Breast epithelium (tissue), 4 donors: ENCODE measurements around the gene CHD5. TPM values are rescaled to one million over a fixed set of nuclear protein-coding genes. Genes with fewer than 3 reads are reported as not detected.

Source experiments
- DNase-seq, 2 donors: peaks; one replicate each; pipeline ENCODE4 v3.0.0-alpha.2; 2019; ENCODE audit warnings: low spot score in 2 of 2
- H3K27ac ChIP-seq, 2 donors: fragments of 200-600 bp; sonication (generic) in 1 of 2; one replicate each; pipeline ENCODE4 v1.5.1; 2016 to 2019; ENCODE audit warnings: mild to moderate bottlenecking in 1 of 2
- H3K27me3 ChIP-seq, 2 donors: fragments of 200-600 bp; sonication (generic) in 1 of 2; one replicate each; pipeline versions ENCODE4 v1.5.1 to v1.6.0; 2017 to 2019; ENCODE audit warnings: control low read depth in 1 of 2, mild to moderate bottlenecking in 1 of 2
- H3K36me3 ChIP-seq: fragments of 200-600 bp; one replicate; pipeline ENCODE4 v1.5.1; 2019
- H3K4me1 ChIP-seq, 2 donors: fragments of 200-600 bp; sonication (generic); one replicate each; pipeline ENCODE4 v1.5.1; 2016 to 2019; ENCODE audit warnings: control low read depth in 1 of 2
- H3K4me3 ChIP-seq, 3 donors: fragments of 200-600 bp; sonication (generic); 1 replicate in 2 of 3; 2 replicates in 1 of 3; pipeline ENCODE4 v1.5.1; 2016 to 2019; ENCODE audit warnings: mild to moderate bottlenecking in 3 of 3, moderate library complexity in 2 of 3
- H3K9me3 ChIP-seq, 2 donors: fragments of 200-600 bp; sonication (generic) in 1 of 2; one replicate each; pipeline ENCODE4 v1.5.1; 2016 to 2019; ENCODE audit warnings: control low read depth in 1 of 2
- CTCF ChIP-seq, 3 donors: fragments of 450-650 bp; IDR thresholded peaks; one replicate each; pipeline ENCODE4 v1.5.1; 2016 to 2017; ENCODE audit warnings: antibody characterized with exemption in 3 of 3, mild to moderate bottlenecking in 3 of 3, moderate library complexity in 3 of 3
- POLR2A ChIP-seq: fragments of 450-650 bp; IDR thresholded peaks from one replicate; pipeline ENCODE4 v1.6.1; 2016; ENCODE audit warnings: antibody characterized with exemption, mild to moderate bottlenecking, moderate library complexity
- POLR2AphosphoS5 ChIP-seq, 3 donors: sonication (generic); formaldehyde crosslinking; IDR thresholded peaks; one replicate each; pipeline ENCODE4 v1.6.1; 2017; ENCODE audit warnings: antibody characterized with exemption in 3 of 3
- intact Hi-C: fragments of 100-400 bp; cut with DNase I; formaldehyde crosslinking; loops from one replicate; pipeline ENCODE4 v1.15.1; 2023; ENCODE audit warnings: low total_unique reads
- total RNA-seq, 3 donors: library from RNA; depleted of rRNA; stranded (reverse); fragments of >200 nt; gene quantifications; one replicate each; pipeline ENCODE4 v1.1.0, GENCODE V29; 2016

The CHD5 gene
- total RNA-seq, 3 donors from 2014 or later = under 0.01 to 0.33 (median 0.15) TPM

GRCh38 chr1:6124341-6124740, 55.8 kb downstream of the CHD5 start:
- no peaks in the 10 kb centered on the region for H3K4me1 ChIP-seq
- no peak for TF ChIP-seq CTCF (IDR thresholded peaks at IDR 0.05)
- TF ChIP-seq POLR2A = no peak
- no peak for TF ChIP-seq POLR2AphosphoS5 (IDR thresholded peaks at IDR 0.05)
- no peak for DNase-seq
- H3K9me3 ChIP-seq = no peaks in the 10 kb centered on the region
- no peak overlapping the region for H3K4me3 ChIP-seq
- intact Hi-C loops = no loop called here
- no peak overlapping the region for H3K27ac ChIP-seq
- peaks cover 0 to 11% of the 10 kb centered on the region in 2 donors for H3K27me3 ChIP-seq
- no peaks in the 10 kb centered on the region for H3K36me3 ChIP-seq

- H3K36me3 ChIP-seq = no peaks in the 10 kb centered on the region
- peaks cover 0 to 11% of the 10 kb centered on the region in 2 donors for H3K27me3 ChIP-seq
- H3K9me3 ChIP-seq = no peaks in the 10 kb centered on the region
- intact Hi-C loops = no loop called here
- TF ChIP-seq CTCF (IDR thresholded peaks at IDR 0.05) = no peak
- TF ChIP-seq POLR2AphosphoS5 (IDR thresholded peaks at IDR 0.05) = no peak
- no peak for TF ChIP-seq POLR2A
- H3K4me1 ChIP-seq = no peaks in the 10 kb centered on the region
- no peak for DNase-seq
- H3K27ac ChIP-seq = no peak overlapping the region
- H3K4me3 ChIP-seq = no peak overlapping the region
Observed at GRCh38 chr1:6123816-6124215, 56.3 kb downstream of the CHD5 start.

GRCh38 chr1:6123083-6123482, 57.0 kb downstream of the CHD5 start:
- Histone ChIP-seq H3K27me3 (peaks cover 0 to 11% of the 10 kb centered on the region in 2 donors), H3K36me3 (no peaks in the 10 kb centered on the region), H3K27ac (no peak overlapping the region), H3K4me1 (no peaks in the 10 kb centered on the region), H3K4me3 (no peak overlapping the region), H3K9me3 (no peaks in the 10 kb centered on the region)
- no peak for TF ChIP-seq CTCF (IDR thresholded peaks at IDR 0.05)
- no peak for TF ChIP-seq POLR2AphosphoS5 (IDR thresholded peaks at IDR 0.05)
- no peak for TF ChIP-seq POLR2A
- DNase-seq = no peak
- intact Hi-C loops = no loop called here

GRCh38 chr1:6121651-6122370, 58.3 kb downstream of the CHD5 start:
- Histone ChIP-seq H3K4me3 (no peak overlapping the region), H3K27me3 (peaks cover 0 to 11% of the 10 kb centered on the region in 2 donors), H3K4me1 (no peaks in the 10 kb centered on the region), H3K9me3 (peaks cover 0 to 12% of the 10 kb centered on the region in 2 donors), H3K27ac (no peak overlapping the region), H3K36me3 (no peaks in the 10 kb centered on the region)
- no peak for DNase-seq
- intact Hi-C loops = no loop called here
- no peak for TF ChIP-seq POLR2A
- TF ChIP-seq POLR2AphosphoS5 (IDR thresholded peaks at IDR 0.05) = no peak
- TF ChIP-seq CTCF (IDR thresholded peaks at IDR 0.05) = no peak

- intact Hi-C loops = no loop called here
- H3K27me3 ChIP-seq = peaks cover 0 to 11% of the 10 kb centered on the region in 2 donors
- DNase-seq = no peak
Observed at GRCh38 chr1:6121021-6121421, 59.1 kb downstream of the CHD5 start.

More at GRCh38 chr1:6121021-6121421, 59.1 kb downstream of the CHD5 start:
- H3K4me1 ChIP-seq = no peaks in the 10 kb centered on the region
- H3K9me3 ChIP-seq = peaks cover 0 to 13% of the 10 kb centered on the region in 2 donors
- H3K4me3 ChIP-seq = no peak overlapping the region
- no peak for TF ChIP-seq CTCF (IDR thresholded peaks at IDR 0.05)
- no peak for TF ChIP-seq POLR2AphosphoS5 (IDR thresholded peaks at IDR 0.05)
- no peak for TF ChIP-seq POLR2A
- no peak overlapping the region for H3K27ac ChIP-seq
- no peaks in the 10 kb centered on the region for H3K36me3 ChIP-seq
